OCI-LY1 (cell line): ENCODE measurements around the gene ZNF609.

Experiments
- EZH2 ChIP-seq: fragments of 200-600 bp; sonication (generic), shearing (Covaris generic); IDR thresholded peaks from 2 replicates; pipeline ENCODE4 v1.8.0; 2017; ENCODE audit warnings: borderline replicate concordance, mixed run types, mild to moderate bottlenecking, antibody characterized with exemption, low read length, moderate library complexity, mixed read lengths
- TF ChIP-seq, protein P1 (sequence below): fragments of 200-600 bp; sonication (generic), shearing (Covaris generic); IDR thresholded peaks from 2 replicates; pipeline ENCODE4 v1.5.1; 2017; ENCODE audit warnings: mild to moderate bottlenecking, antibody characterized with exemption, low read length, moderate library complexity, mixed read lengths

GRCh38 chr15:64685230-64685888 lies 225.0 kb downstream of the ZNF609 start:
- TF ChIP-seq EZH2, result no peak
- TF ChIP-seq, protein P1, sequence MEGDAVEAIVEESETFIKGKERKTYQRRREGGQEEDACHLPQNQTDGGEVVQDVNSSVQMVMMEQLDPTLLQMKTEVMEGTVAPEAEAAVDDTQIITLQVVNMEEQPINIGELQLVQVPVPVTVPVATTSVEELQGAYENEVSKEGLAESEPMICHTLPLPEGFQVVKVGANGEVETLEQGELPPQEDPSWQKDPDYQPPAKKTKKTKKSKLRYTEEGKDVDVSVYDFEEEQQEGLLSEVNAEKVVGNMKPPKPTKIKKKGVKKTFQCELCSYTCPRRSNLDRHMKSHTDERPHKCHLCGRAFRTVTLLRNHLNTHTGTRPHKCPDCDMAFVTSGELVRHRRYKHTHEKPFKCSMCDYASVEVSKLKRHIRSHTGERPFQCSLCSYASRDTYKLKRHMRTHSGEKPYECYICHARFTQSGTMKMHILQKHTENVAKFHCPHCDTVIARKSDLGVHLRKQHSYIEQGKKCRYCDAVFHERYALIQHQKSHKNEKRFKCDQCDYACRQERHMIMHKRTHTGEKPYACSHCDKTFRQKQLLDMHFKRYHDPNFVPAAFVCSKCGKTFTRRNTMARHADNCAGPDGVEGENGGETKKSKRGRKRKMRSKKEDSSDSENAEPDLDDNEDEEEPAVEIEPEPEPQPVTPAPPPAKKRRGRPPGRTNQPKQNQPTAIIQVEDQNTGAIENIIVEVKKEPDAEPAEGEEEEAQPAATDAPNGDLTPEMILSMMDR, result no peak
